IMR-90 (cell line): ENCODE measurements around the gene SLC12A6. TPM values are rescaled to one million over a fixed set of nuclear protein-coding genes. Genes with fewer than 3 reads are reported as not detected.

Experiments used
- ATAC-seq: fragments of 200-7000 bp; cut with Tn5 transposase; 2 replicates; pipeline ENCODE4 v1.9.1; 2020; ENCODE audit warnings: low read depth, mild to moderate bottlenecking, moderate library complexity
- BruUV-seq: library from RNA; stranded (reverse); fragments of 400-500 nt; replicated peaks from 2 replicates; lab custom pipeline; 2021; lab: Mats Ljungman, UMichigan
- CTCF ChIA-PET: fragments of 300-600 bp; formaldehyde crosslinking; extraction: SDS; loops from one replicate; lab custom pipeline; 2021; ENCODE audit warnings: antibody characterized with exemption; lab: Yijun Ruan, JAX
- POLR2A ChIA-PET: fragments of 300-600 bp; sonication (Branson Sonifier 250); formaldehyde crosslinking; loops from one replicate; lab custom pipeline; 2022; ENCODE audit warnings: antibody characterized with exemption; ENCODE audit not compliant: unreplicated experiment; lab: Charles Lee
- DNase-seq: peaks from one replicate; pipeline ENCODE4 v3.0.0; 2013
- H2AFZ ChIP-seq: replicated peaks from 2 replicates; pipeline ENCODE3; 2013; ENCODE audit warnings: low read length, mild to moderate bottlenecking; ENCODE audit not compliant: poor library complexity
- H2AK5ac ChIP-seq: 2 replicates; pipeline ENCODE4 v1.6.1; 2013; ENCODE audit warnings: low read depth, low read length, inconsistent platforms
- H2AK9ac ChIP-seq: replicated peaks from 2 replicates; pipeline ENCODE3; 2013; ENCODE audit warnings: mild to moderate bottlenecking, low read depth, low read length, moderate library complexity; ENCODE audit not compliant: poor library complexity
- H2BK120ac ChIP-seq: 2 replicates; pipeline ENCODE4 v1.6.1; 2013; ENCODE audit warnings: low read depth, low read length, inconsistent platforms
- H2BK15ac ChIP-seq: 3 replicates; pipeline ENCODE4 v1.6.1; 2013; ENCODE audit warnings: low read depth, low read length, inconsistent platforms
- H2BK20ac ChIP-seq: 2 replicates; pipeline ENCODE4 v1.6.1; 2013; ENCODE audit warnings: low read depth, mild to moderate bottlenecking, inconsistent platforms, low read length, moderate library complexity
- H2BK5ac ChIP-seq: 2 replicates; pipeline ENCODE4 v1.6.1; 2013; ENCODE audit warnings: mild to moderate bottlenecking, low read depth, low read length, inconsistent platforms; ENCODE audit not compliant: poor library complexity, severe bottlenecking
- H3K14ac ChIP-seq: replicated peaks from 2 replicates; pipeline ENCODE4 v1.6.1; 2013; ENCODE audit warnings: low read depth, low read length, inconsistent platforms
- H3K18ac ChIP-seq: 2 replicates; pipeline ENCODE4 v1.6.1; 2013; ENCODE audit warnings: low read depth, low read length, control low read depth
- H3K23ac ChIP-seq: 2 replicates; pipeline ENCODE4 v1.6.1; 2013; ENCODE audit warnings: low read depth, low read length, inconsistent platforms
- H3K27ac ChIP-seq: 2 replicates; pipeline ENCODE4 v1.5.1; 2013; ENCODE audit warnings: mild to moderate bottlenecking, control low read depth, low read length; ENCODE audit not compliant: insufficient read depth
- H3K27me3 ChIP-seq: 2 replicates; pipeline ENCODE4 v1.6.1; 2013; ENCODE audit warnings: low read length; ENCODE audit not compliant: control insufficient read depth, insufficient read depth
- H3K36me3 ChIP-seq: 2 replicates; pipeline ENCODE4 v1.6.1; 2013; ENCODE audit warnings: low read length, mixed read lengths; ENCODE audit not compliant: control insufficient read depth, insufficient read depth
- H3K4ac ChIP-seq: 2 replicates; pipeline ENCODE4 v1.6.1; 2013; ENCODE audit warnings: low read depth, low read length, inconsistent platforms
- H3K4me1 ChIP-seq: 2 replicates; pipeline ENCODE4 v1.6.1; 2013; ENCODE audit warnings: low read length, mixed read lengths; ENCODE audit not compliant: control insufficient read depth, insufficient read depth
- H3K4me2 ChIP-seq: 2 replicates; pipeline ENCODE4 v1.6.1; 2013; ENCODE audit warnings: low read depth, mild to moderate bottlenecking, control low read depth, low read length, moderate library complexity
- H3K4me3 ChIP-seq: 2 replicates; pipeline ENCODE4 v1.5.1; 2013; ENCODE audit warnings: low read depth, mild to moderate bottlenecking, control low read depth, low read length, moderate library complexity; ENCODE audit not compliant: insufficient read depth
- H3K56ac ChIP-seq: 2 replicates; pipeline ENCODE4 v1.6.1; 2013; ENCODE audit warnings: low read length, inconsistent platforms; ENCODE audit not compliant: insufficient read depth; ENCODE audit errors: extremely low read depth
- H3K79me1 ChIP-seq, 2 experiments: 2 replicates each; pipeline ENCODE4 v1.6.1; 2013; ENCODE audit warnings: low read length in 2 of 2, inconsistent platforms in 1 of 2, low read depth in 1 of 2
- H3K9ac ChIP-seq: 2 replicates; pipeline ENCODE4 v1.6.1; 2013; ENCODE audit warnings: low read depth, low read length, control low read depth
- H3K9me1 ChIP-seq: 2 replicates; pipeline ENCODE4 v1.6.1; 2013; ENCODE audit warnings: low read length, inconsistent platforms; ENCODE audit not compliant: insufficient read depth
- H3K9me3 ChIP-seq: 2 replicates; pipeline ENCODE4 v1.6.1; 2013; ENCODE audit warnings: low read length; ENCODE audit not compliant: control insufficient read depth, insufficient read depth
- H4K20me1 ChIP-seq: 2 replicates; pipeline ENCODE4 v1.6.1; 2013; ENCODE audit warnings: low read length, inconsistent platforms; ENCODE audit not compliant: insufficient read depth
- H4K5ac ChIP-seq: 2 replicates; pipeline ENCODE4 v1.6.1; 2013; ENCODE audit warnings: mild to moderate bottlenecking, low read depth, low read length, control low read depth
- H4K8ac ChIP-seq, 2 experiments: 2 replicates each; pipeline ENCODE4 v1.6.1; 2013; ENCODE audit warnings: low read depth in 2 of 2, low read length in 2 of 2, control low read depth in 1 of 2, inconsistent platforms in 1 of 2
- H4K91ac ChIP-seq: 2 replicates; pipeline ENCODE4 v1.6.1; 2013; ENCODE audit warnings: low read depth, low read length, inconsistent platforms; ENCODE audit not compliant: insufficient read depth
- BHLHE40 ChIP-seq: fragments of 150-350 bp; IDR thresholded peaks from 2 replicates; pipeline ENCODE4 v1.6.1; 2016; ENCODE audit warnings: mild to moderate bottlenecking, low read depth, low read length
- CEBPB ChIP-seq: IDR thresholded peaks from 2 replicates; pipeline ENCODE4 v1.6.1; 2012; ENCODE audit warnings: low read depth, low read length, improper control_type of control experiment
- CHD1 ChIP-seq: IDR thresholded peaks from 2 replicates; pipeline ENCODE4 v1.6.1; 2012; ENCODE audit warnings: low read depth, low read length, improper control_type of control experiment
- CTCF ChIP-seq: conservative IDR thresholded peaks from 2 replicates; pipeline ENCODE4 v1.5.1; 2012; ENCODE audit warnings: mild to moderate bottlenecking, low read depth, low read length, improper control_type of control experiment
- MAFK ChIP-seq: IDR thresholded peaks from 2 replicates; pipeline ENCODE4 v1.6.1; 2012; ENCODE audit warnings: low read depth, low read length, improper control_type of control experiment
- MAZ ChIP-seq: IDR thresholded peaks from 2 replicates; pipeline ENCODE4 v1.6.1; 2012; ENCODE audit warnings: low read depth, mild to moderate bottlenecking, low read length, improper control_type of control experiment, moderate library complexity, borderline replicate concordance
- NFE2L2 ChIP-seq: fragments of 150-350 bp; IDR thresholded peaks from 2 replicates; pipeline ENCODE4 v1.6.1; 2016; ENCODE audit warnings: low read depth, mild to moderate bottlenecking, low read length
- POLR2A ChIP-seq: IDR thresholded peaks from 2 replicates; pipeline ENCODE4 v1.6.1; 2012; ENCODE audit warnings: mild to moderate bottlenecking, low read depth, low read length
- RAD21 ChIP-seq: IDR thresholded peaks from 2 replicates; pipeline ENCODE4 v1.6.1; 2012; ENCODE audit warnings: low read length, improper control_type of control experiment
- RCOR1 ChIP-seq: IDR thresholded peaks from 2 replicates; pipeline ENCODE4 v1.6.1; 2012; ENCODE audit warnings: mild to moderate bottlenecking, low read length, improper control_type of control experiment; ENCODE audit not compliant: insufficient replicate concordance
- RFX5 ChIP-seq: IDR thresholded peaks from 2 replicates; pipeline ENCODE4 v1.8.0; 2012; ENCODE audit warnings: low read depth, mild to moderate bottlenecking, low read length, moderate library complexity
- SMC3 ChIP-seq: fragments of 150-350 bp; IDR thresholded peaks from 2 replicates; pipeline ENCODE4 v1.6.1; 2016; ENCODE audit warnings: low read depth, mild to moderate bottlenecking, antibody characterized with exemption, low read length, moderate library complexity
- USF2 ChIP-seq: fragments of 150-350 bp; IDR thresholded peaks from 2 replicates; pipeline ENCODE4 v1.6.1; 2017; ENCODE audit warnings: mild to moderate bottlenecking, antibody characterized with exemption, low read length, low read depth
- WGBS, 2 experiments: methylation state at CpG; one replicate each; pipeline versions ENCODE4 v1.1.5 to v1.1.7; 2013; ENCODE audit warnings: missing lambda C conversion rate in 2 of 2; ENCODE audit not compliant: insufficient read length in 1 of 2; ENCODE audit errors: extremely low coverage in 2 of 2; 5-methylcytosine and 5-hydroxymethylcytosine counted together
- dilution Hi-C: fragments of 300-500 bp; cut with HindIII; formaldehyde crosslinking; loops from one replicate; pipeline ENCODE4 v1.14.3; 2018; ENCODE audit warnings: low sequenced_read_pairs; ENCODE audit not compliant: unreplicated experiment
- in situ Hi-C: fragments of 300-500 bp; cut with MboI; formaldehyde crosslinking; loops from 3 replicates; pipeline ENCODE4 v1.14.3; 2019; ENCODE audit warnings: low sequenced_read_pairs, inconsistent platforms, mixed read lengths
- intact Hi-C: fragments of 100-400 bp; cut with micrococcal nuclease; formaldehyde crosslinking; loops from 2 replicates; pipeline ENCODE4 v1.10.0; 2022
- polyA plus RNA-seq, 3 experiments: library from polyadenylated mRNA; depleted of rRNA; stranded (reverse); fragments of >200 nt; gene quantifications; 2 replicates each; pipeline ENCODE4 v1.2.3, GENCODE V29; 2012; ENCODE audit warnings: low replicate concordance in 1 of 3
- total RNA-seq: library from RNA; depleted of rRNA; stranded (reverse); fragments of >200 nt; gene quantifications from 2 replicates; pipeline ENCODE4 v1.2.3, GENCODE V29; 2012

The SLC12A6 gene
- total and polyA plus RNA-seq, 2 of the 4 experiments (the other 2 are of a cell fraction) = 7.7 to 10.2 TPM

- no peak overlapping the region for H2AFZ ChIP-seq
- H2BK5ac ChIP-seq = no peak overlapping the region
- intact Hi-C loops = no loop called here
- H2BK120ac ChIP-seq = no peak overlapping the region
- no peak overlapping the region for H4K8ac ChIP-seq
- H2AK5ac ChIP-seq = no peak overlapping the region
- no peak for TF ChIP-seq POLR2A
- no peak for TF ChIP-seq CTCF
- TF ChIP-seq RCOR1 = no peak
- no peak for TF ChIP-seq CEBPB
- no peak for TF ChIP-seq MAFK
- TF ChIP-seq NFE2L2 = no peak
- TF ChIP-seq MAZ = no peak
- no peak for TF ChIP-seq BHLHE40
- TF ChIP-seq USF2 = no peak
- TF ChIP-seq SMC3 = no peak
- TF ChIP-seq RAD21 = no peak
- TF ChIP-seq CHD1 = no peak
- no peak for TF ChIP-seq RFX5
- WGBS, 2 experiments = 100% methylated on average over 2 of the region's 5 CpGs; no CpG with 5 or more reads in 1 of the 2 experiments
- H3K4me1 ChIP-seq = no peaks in the 10 kb centered on the region
- no peak overlapping the region for H3K9ac ChIP-seq
- H3K4me2 ChIP-seq = no peak overlapping the region
- no TSS peak for BruUV-seq
- no peak overlapping the region for H3K56ac ChIP-seq
- H3K27me3 ChIP-seq = no peaks in the 10 kb centered on the region
- H3K79me1 ChIP-seq = peaks cover 21 to 46% of the 10 kb centered on the region in 2 experiments
- DNase-seq (no peak), ATAC-seq (no peak)
- ChIA-PET CTCF (no interaction called here), POLR2A (no interaction called here)
- no peaks in the 10 kb centered on the region; the same call in 1 of the 2 replicates for H3K9me1 ChIP-seq
- dilution Hi-C loops = no loop called here
- no peak overlapping the region for H3K14ac ChIP-seq
- H2BK20ac ChIP-seq = no peak overlapping the region
- no peak overlapping the region for H2AK9ac ChIP-seq
- H4K91ac ChIP-seq = no peak overlapping the region
- H4K5ac ChIP-seq = no peak overlapping the region
- no peak overlapping the region for H3K23ac ChIP-seq
- H3K4ac ChIP-seq = no peak overlapping the region
- H3K18ac ChIP-seq = no peak overlapping the region
- no peak overlapping the region for H2BK15ac ChIP-seq
- peaks cover 2% of the 10 kb centered on the region; the same call in 1 of the 2 replicates for H3K36me3 ChIP-seq
- H4K20me1 ChIP-seq = peaks cover 29% of the 10 kb centered on the region
- no peak overlapping the region for H3K4me3 ChIP-seq
- H3K9me3 ChIP-seq = no peaks in the 10 kb centered on the region
- H3K27ac ChIP-seq = no peak overlapping the region
- in situ Hi-C loops = no loop called here
These were observed 148.9 kb downstream of the SLC12A6 start for GRCh38 chr15:34188711-34189110.
